Neural progenitor cell (in vitro differentiated cells): ENCODE results near the gene KIAA0753. TPM values are rescaled to one million over a fixed set of nuclear protein-coding genes. Genes with fewer than 3 reads are reported as not detected.

Experiments
- DNase-seq: peaks from one replicate; pipeline ENCODE4 v3.0.0-alpha.2; 2016; ENCODE audit warnings: low spot score
- H2AFZ ChIP-seq: fragments of 200-600 bp; sonication (generic); replicated peaks from 2 replicates; pipeline ENCODE4 v1.6.1; 2016; ENCODE audit warnings: antibody characterized with exemption
- H3F3A ChIP-seq: fragments of 200-600 bp; sonication (generic); 2 replicates; pipeline ENCODE4 v1.6.1; 2016; ENCODE audit warnings: antibody characterized with exemption, low read depth
- H3K27ac ChIP-seq: fragments of 200-600 bp; sonication (generic); 2 replicates; pipeline ENCODE4 v1.5.1; 2016; ENCODE audit warnings: mild to moderate bottlenecking
- H3K27me3 ChIP-seq: fragments of 200-600 bp; sonication (generic); 2 replicates; pipeline ENCODE4 v1.6.1; 2016; ENCODE audit warnings: mild to moderate bottlenecking, moderate library complexity
- H3K36me3 ChIP-seq: fragments of 200-600 bp; sonication (generic); 2 replicates; pipeline ENCODE4 v1.5.1; 2016
- H3K4me1 ChIP-seq: fragments of 200-600 bp; sonication (generic); 2 replicates; pipeline ENCODE4 v1.6.1; 2016; ENCODE audit warnings: mixed run types
- H3K4me2 ChIP-seq: fragments of 200-600 bp; sonication (generic); 2 replicates; pipeline ENCODE4 v1.6.1; 2016
- H3K4me3 ChIP-seq: fragments of 200-600 bp; sonication (generic); 2 replicates; pipeline ENCODE4 v1.5.1; 2016
- H3K79me2 ChIP-seq: fragments of 200-600 bp; sonication (generic); 2 replicates; pipeline ENCODE4 v1.6.1; 2016; ENCODE audit warnings: low read depth
- H3K9ac ChIP-seq: fragments of 200-600 bp; sonication (generic); 2 replicates; pipeline ENCODE4 v1.6.1; 2016
- H3K9me3 ChIP-seq: fragments of 200-600 bp; sonication (generic); 2 replicates; pipeline ENCODE4 v1.5.1; 2016; ENCODE audit warnings: low read depth
- H4K20me1 ChIP-seq: fragments of 200-600 bp; sonication (generic); 2 replicates; pipeline ENCODE4 v1.6.1; 2016; ENCODE audit warnings: low read depth
- H3K27ac Mint-ChIP-seq: 3 replicates; pipeline ENCODE4 v1.8.0; 2021; ENCODE audit warnings: mixed read lengths
- H3K27me3 Mint-ChIP-seq: 2 replicates; pipeline ENCODE4 v1.8.0; 2022; ENCODE audit warnings: low read depth, mild to moderate bottlenecking, inconsistent platforms, moderate library complexity, mixed read lengths; ENCODE audit not compliant: insufficient read depth
- H3K36me3 Mint-ChIP-seq: 3 replicates; pipeline ENCODE4 v1.8.0; 2021; ENCODE audit warnings: mixed read lengths
- H3K4me1 Mint-ChIP-seq: 3 replicates; pipeline ENCODE4 v1.8.0; 2021; ENCODE audit warnings: mixed read lengths
- H3K4me3 Mint-ChIP-seq: 3 replicates; pipeline ENCODE4 v1.8.0; 2021; ENCODE audit warnings: mild to moderate bottlenecking, moderate library complexity, mixed read lengths
- H3K9me3 Mint-ChIP-seq: 3 replicates; pipeline ENCODE4 v1.8.0; 2020; ENCODE audit warnings: mixed read lengths
- CTCF ChIP-seq: fragments of 200-600 bp; sonication (generic); IDR thresholded peaks from 2 replicates; pipeline ENCODE4 v1.5.1; 2017; ENCODE audit warnings: antibody characterized with exemption, mild to moderate bottlenecking
- EZH2 ChIP-seq: fragments of 200-600 bp; sonication (generic); IDR thresholded peaks from 2 replicates; pipeline ENCODE4 v1.6.1; 2017; ENCODE audit warnings: antibody characterized with exemption, mild to moderate bottlenecking, moderate library complexity
- EZH2phosphoT487 ChIP-seq: fragments of 200-600 bp; sonication (generic); IDR thresholded peaks from 2 replicates; pipeline ENCODE4 v1.6.1; 2017; ENCODE audit warnings: antibody characterized with exemption
- total RNA-seq: library from RNA; depleted of rRNA; stranded (reverse); fragments of >200 nt; gene quantifications from 2 replicates; pipeline ENCODE4 v1.2.3, GENCODE V29; 2015; ENCODE audit warnings: low replicate concordance

The KIAA0753 gene
- total RNA-seq, 1 donor from 2014 or later = 24.1 TPM

GRCh38 chr17:6592173-6592572, 48.3 kb downstream of the KIAA0753 start:
- Histone ChIP-seq H3K9me3 (no peaks in the 10 kb centered on the region), H4K20me1 (no peaks in the 10 kb centered on the region), H3K27ac (no peak overlapping the region), H2AFZ (no peak overlapping the region), H3K27me3 (no peaks in the 10 kb centered on the region), H3K4me3 (no peak overlapping the region), H3K79me2 (no peaks in the 10 kb centered on the region), H3K36me3 (peaks cover 24% of the 10 kb centered on the region), H3K4me2 (no peak overlapping the region), H3F3A (no peaks in the 10 kb centered on the region), H3K9ac (no peak overlapping the region), H3K4me1 (no peaks in the 10 kb centered on the region)
- Mint-ChIP-seq H3K36me3 (peaks cover 39% of the 10 kb centered on the region), H3K9me3 (no peaks in the 10 kb centered on the region), H3K27me3 (no peaks in the 10 kb centered on the region), H3K4me3 (no peak overlapping the region), H3K4me1 (no peaks in the 10 kb centered on the region), H3K27ac (no peak overlapping the region)
- no peak for TF ChIP-seq EZH2phosphoT487
- TF ChIP-seq EZH2 = no peak
- TF ChIP-seq CTCF = no peak
- DNase-seq = no peak

GRCh38 chr17:6591599-6592158, 48.8 kb downstream of the KIAA0753 start:
- Mint-ChIP-seq H3K36me3 (peaks cover 39% of the 10 kb centered on the region), H3K27ac (no peak overlapping the region), H3K9me3 (no peaks in the 10 kb centered on the region), H3K4me1 (no peaks in the 10 kb centered on the region), H3K27me3 (no peaks in the 10 kb centered on the region), H3K4me3 (no peak overlapping the region)
- no peaks in the 10 kb centered on the region for H3K9me3 ChIP-seq
- no peak overlapping the region for H2AFZ ChIP-seq
- no peak overlapping the region for H3K9ac ChIP-seq
- no peak for TF ChIP-seq CTCF
- TF ChIP-seq EZH2 = no peak
- no peak for TF ChIP-seq EZH2phosphoT487
- no peaks in the 10 kb centered on the region for H3K27me3 ChIP-seq
- no peaks in the 10 kb centered on the region for H3K4me1 ChIP-seq
- peaks cover 25% of the 10 kb centered on the region for H3K36me3 ChIP-seq
- no peak for DNase-seq
- no peak overlapping the region for H3K4me2 ChIP-seq
- H3K79me2 ChIP-seq = no peaks in the 10 kb centered on the region
- no peak overlapping the region for H3K4me3 ChIP-seq
- H4K20me1 ChIP-seq = no peaks in the 10 kb centered on the region
- no peak overlapping the region for H3K27ac ChIP-seq
- no peaks in the 10 kb centered on the region for H3F3A ChIP-seq

- Mint-ChIP-seq H3K27ac (no peak overlapping the region), H3K36me3 (peaks cover 52% of the 10 kb centered on the region)
- peaks cover 32% of the 10 kb centered on the region for H3K36me3 ChIP-seq
Measured at GRCh38 chr17:6589266-6589946, 51.1 kb downstream of the KIAA0753 start.

More at GRCh38 chr17:6589266-6589946, 51.1 kb downstream of the KIAA0753 start:
- Histone ChIP-seq H3F3A (no peaks in the 10 kb centered on the region), H3K9ac (no peak overlapping the region), H3K4me1 (no peaks in the 10 kb centered on the region), H3K79me2 (no peaks in the 10 kb centered on the region), H3K4me3 (no peak overlapping the region), H3K27me3 (no peaks in the 10 kb centered on the region), H4K20me1 (no peaks in the 10 kb centered on the region), H3K9me3 (no peaks in the 10 kb centered on the region), H2AFZ (no peak overlapping the region), H3K4me2 (no peak overlapping the region), H3K27ac (no peak overlapping the region)
- no peak for DNase-seq
- H3K9me3 Mint-ChIP-seq = peaks cover 3% of the 10 kb centered on the region
- H3K4me3 Mint-ChIP-seq = no peak overlapping the region
- no peaks in the 10 kb centered on the region for H3K4me1 Mint-ChIP-seq
- H3K27me3 Mint-ChIP-seq = no peaks in the 10 kb centered on the region
- no peak for TF ChIP-seq CTCF
